ENCODE measurements around the gene SVIL.

DNA sequence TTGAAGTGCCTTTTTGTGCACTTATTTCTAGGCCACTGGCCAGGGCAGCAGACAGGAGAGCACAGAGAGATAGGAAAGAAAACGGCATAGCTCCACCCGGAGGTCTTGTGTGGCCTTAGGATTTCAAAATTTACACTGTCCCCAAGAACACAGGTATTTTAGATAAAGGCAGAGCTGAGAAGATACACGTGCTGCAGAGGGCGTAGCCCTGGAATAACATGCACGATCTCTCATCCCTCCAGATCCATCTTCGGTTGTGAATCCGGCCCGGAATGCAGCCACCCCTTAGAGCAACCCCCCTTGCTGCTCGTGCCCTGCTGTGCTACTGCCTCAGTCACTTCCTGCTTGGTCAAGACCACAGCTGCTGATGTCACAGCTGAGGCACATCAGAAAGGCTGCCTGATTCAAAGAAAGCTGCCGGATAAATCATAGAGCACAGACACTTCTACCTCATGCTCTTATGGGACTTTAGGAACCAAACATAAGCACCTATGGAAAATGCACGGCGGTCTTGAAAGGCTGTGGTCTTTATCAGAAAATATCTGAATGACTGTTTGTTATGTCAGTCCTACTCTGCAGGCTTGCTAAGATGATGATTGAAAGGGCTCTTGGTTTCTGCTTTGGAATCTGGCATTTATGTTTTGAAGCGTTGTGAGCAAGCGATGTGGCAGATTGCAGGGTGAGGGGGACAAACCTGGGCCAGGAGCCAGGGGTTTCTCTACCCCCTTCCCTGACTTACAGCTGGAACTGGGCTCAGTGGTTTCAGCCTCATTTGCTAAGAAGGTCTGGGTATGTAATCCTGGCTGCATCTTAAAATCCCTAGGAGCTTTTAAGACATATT, 152.0 kb downstream of the SVIL start:
- peak; percentile 64 for TF ChIP-seq CTCF (conservative IDR thresholded peaks at IDR 0.05; ENCODE audit: low read length)
- TF ChIP-seq EZH2phosphoT487 (IDR thresholded peaks at IDR 0.05; ENCODE audit: borderline replicate concordance, low read depth, low read length) = no peak
